ENCODE measurements around the gene SH3RF3.

DNA sequence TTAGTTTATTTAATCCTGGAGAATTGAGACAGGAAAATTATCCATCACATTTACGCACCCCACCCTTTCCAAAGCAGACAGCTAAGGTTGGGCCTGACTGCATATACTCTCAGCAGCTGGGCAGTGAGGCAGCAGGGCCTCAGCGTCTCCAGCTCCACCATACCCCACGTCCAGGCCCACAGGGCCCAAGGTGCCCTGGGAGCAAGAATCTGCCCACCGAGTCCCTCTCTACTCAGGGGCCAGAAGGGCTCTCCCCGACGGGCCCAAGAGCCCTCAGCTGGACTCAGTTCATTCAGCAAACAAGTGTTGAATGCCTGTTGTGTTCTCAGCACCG lies 358.5 kb downstream of the SH3RF3 start:
- TF ChIP-seq HMG20A (CRISPR knock-in tag; IDR thresholded peaks at IDR 0.05; ENCODE audit: borderline replicate concordance): no peak
- TF ChIP-seq FIP1L1 (IDR thresholded peaks at IDR 0.05; ENCODE audit: borderline replicate concordance, insufficient read depth, low read depth, low read length): no peak
- TF ChIP-seq ZNF746 (CRISPR knock-in tag; IDR thresholded peaks at IDR 0.05): no peak
- TF ChIP-seq PCBP1 (IDR thresholded peaks at IDR 0.05; ENCODE audit: borderline replicate concordance, low read depth, low read length): no peak
- TF ChIP-seq, protein P1, sequence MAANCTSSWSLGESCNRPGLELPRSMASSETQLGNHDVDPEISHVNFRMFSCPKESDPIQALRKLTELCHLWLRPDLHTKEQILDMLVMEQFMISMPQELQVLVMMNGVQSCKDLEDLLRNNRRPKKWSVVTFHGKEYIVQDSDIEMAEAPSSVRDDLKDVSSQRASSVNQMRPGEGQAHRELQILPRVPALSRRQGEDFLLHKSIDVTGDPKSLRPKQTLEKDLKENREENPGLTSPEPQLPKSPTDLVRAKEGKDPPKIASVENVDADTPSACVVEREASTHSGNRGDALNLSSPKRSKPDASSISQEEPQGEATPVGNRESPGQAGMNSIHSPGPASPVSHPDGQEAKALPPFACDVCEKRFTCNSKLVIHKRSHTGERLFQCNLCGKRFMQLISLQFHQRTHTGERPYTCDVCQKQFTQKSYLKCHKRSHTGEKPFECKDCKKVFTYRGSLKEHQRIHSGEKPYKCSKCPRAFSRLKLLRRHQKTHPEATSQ (CRISPR knock-in tag; IDR thresholded peaks at IDR 0.05; ENCODE audit: borderline replicate concordance): no peak
- TF ChIP-seq POLR2AphosphoS5 (IDR thresholded peaks at IDR 0.05; ENCODE audit: low read depth, low read length): no peak
- TF ChIP-seq SALL1 (CRISPR knock-in tag; IDR thresholded peaks at IDR 0.05): no peak
- TF ChIP-seq CREB1 (IDR thresholded peaks at IDR 0.05): no peak
- no peak for TF ChIP-seq CREB1 (CRISPR knock-in tag; IDR thresholded peaks at IDR 0.05)
